Thymus (tissue), 11 donors: ENCODE measurements around the gene ZNF124. TPM values are rescaled to one million over a fixed set of nuclear protein-coding genes. Genes with fewer than 3 reads are reported as not detected.
"Not testable (repeated sequence)": the region's sequence is repeated elsewhere in the genome, so short reads cannot be mapped to it uniquely, and the experiment has no call there.

Source experiments
- DNase-seq, 9 donors: peaks; one replicate each; pipeline ENCODE4 v3.0.0-alpha.2; 2013; ENCODE audit warnings: low spot score in 9 of 9, low read depth in 6 of 9, missing footprints in 1 of 9
- H3K27ac ChIP-seq, 2 donors: one replicate each; pipeline ENCODE4 v1.5.1; 2013; ENCODE audit warnings: control low read depth in 1 of 2, low read depth in 1 of 2, low read length in 1 of 2, mild to moderate bottlenecking in 1 of 2, moderate library complexity in 1 of 2
- H3K27me3 ChIP-seq, 2 donors: one replicate each; pipeline ENCODE4 v1.5.1; 2013; ENCODE audit warnings: low read length in 1 of 2; ENCODE audit not compliant: control insufficient read depth in 2 of 2, insufficient read depth in 1 of 2
- H3K36me3 ChIP-seq, 2 donors: one replicate each; pipeline ENCODE4 v1.5.1; 2013; ENCODE audit warnings: low read length in 1 of 2, mild to moderate bottlenecking in 1 of 2, moderate library complexity in 1 of 2; ENCODE audit not compliant: control insufficient read depth in 2 of 2, insufficient read depth in 2 of 2
- H3K4me1 ChIP-seq, 2 donors: one replicate each; pipeline ENCODE4 v1.5.1; 2013; ENCODE audit warnings: low read length in 2 of 2; ENCODE audit not compliant: control insufficient read depth in 2 of 2, insufficient read depth in 2 of 2
- H3K4me3 ChIP-seq, 2 donors: one replicate each; pipeline ENCODE4 v1.5.1; 2013; ENCODE audit warnings: low read length in 2 of 2, control low read depth in 1 of 2, mild to moderate bottlenecking in 1 of 2
- H3K9me3 ChIP-seq, 2 donors: one replicate each; pipeline ENCODE4 v1.5.1; 2013; ENCODE audit warnings: low read length in 1 of 2, mild to moderate bottlenecking in 1 of 2; ENCODE audit not compliant: control insufficient read depth in 2 of 2, insufficient read depth in 1 of 2
- WGBS: extraction: QIAGEN DNeasy Blood & Tissue Kit; methylation state at CpG from one replicate; pipeline ENCODE4 v1.1.7; 2013; 5-methylcytosine and 5-hydroxymethylcytosine counted together
- polyA plus RNA-seq: library from polyadenylated mRNA; stranded (reverse); fragments of 200-250 nt; gene quantifications from one replicate; pipeline ENCODE4 v1.2.3, GENCODE V29; 2013
- total RNA-seq: library from RNA; stranded (reverse); fragments of 120-200 nt; gene quantifications from one replicate; pipeline ENCODE4 v1.2.4, GENCODE V29; 2013
- donor health status: healthy.

Gene ZNF124
- total and polyA plus RNA-seq, 2 donors, result 3.8 to 74.8 TPM

- WGBS, result 97% methylated on average over 7 of the region's 7 CpGs
- no peak for DNase-seq
- peaks cover 6 to 40% of the 10 kb centered on the region in 2 donors for H3K9me3 ChIP-seq
- no peaks in the 10 kb centered on the region for H3K36me3 ChIP-seq
- no peaks in the 10 kb centered on the region for H3K4me1 ChIP-seq
- no peaks in the 10 kb centered on the region for H3K27me3 ChIP-seq
- H3K27ac ChIP-seq, result no peak overlapping the region
- no peak overlapping the region for H3K4me3 ChIP-seq
These were observed 11.2 kb upstream of the ZNF124 start for GRCh38 chr1:247182994-247183393.

- Histone ChIP-seq H3K27ac (no peak overlapping the region), H3K36me3 (no peaks in the 10 kb centered on the region), H3K9me3 (peaks cover 6 to 40% of the 10 kb centered on the region in 2 donors), H3K4me3 (no peak overlapping the region), H3K4me1 (no peaks in the 10 kb centered on the region), H3K27me3 (no peaks in the 10 kb centered on the region)
- DNase-seq, result no peak
- 97% methylated on average over 5 of the region's 5 CpGs for WGBS
These were observed 8.8 kb upstream of the ZNF124 start for GRCh38 chr1:247180581-247180980.

DNA sequence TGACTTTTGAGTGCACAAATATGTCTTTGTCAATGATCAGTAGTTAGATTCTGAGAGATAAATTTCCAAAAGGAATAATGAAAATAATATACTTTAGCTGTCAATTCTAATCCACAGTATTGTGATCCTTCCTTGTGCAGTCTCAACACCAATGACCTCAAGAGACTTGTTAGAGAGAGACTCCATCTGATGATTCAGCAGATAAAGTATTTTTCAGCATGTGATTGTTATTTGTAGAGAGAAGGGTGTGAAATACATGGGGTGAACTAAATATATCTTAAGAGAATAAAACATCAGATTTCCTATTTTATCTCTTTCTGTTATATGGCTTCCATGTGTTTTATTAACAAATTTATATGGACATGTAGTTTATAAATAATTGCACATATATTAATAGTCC, 5.9 kb upstream of the ZNF124 start:
- Histone ChIP-seq H3K4me1 (peaks cover 0 to 3% of the 10 kb centered on the region in 2 donors), H3K36me3 (no peaks in the 10 kb centered on the region), H3K9me3 (peaks cover 0 to 14% of the 10 kb centered on the region in 2 donors), H3K27me3 (no peaks in the 10 kb centered on the region), H3K4me3 (no peak overlapping the region), H3K27ac (no peak overlapping the region)
- no peak for DNase-seq

- no peaks in the 10 kb centered on the region for H3K27me3 ChIP-seq
These were observed 3.6 kb upstream of the ZNF124 start for GRCh38 chr1:247175458-247175857.

DNA sequence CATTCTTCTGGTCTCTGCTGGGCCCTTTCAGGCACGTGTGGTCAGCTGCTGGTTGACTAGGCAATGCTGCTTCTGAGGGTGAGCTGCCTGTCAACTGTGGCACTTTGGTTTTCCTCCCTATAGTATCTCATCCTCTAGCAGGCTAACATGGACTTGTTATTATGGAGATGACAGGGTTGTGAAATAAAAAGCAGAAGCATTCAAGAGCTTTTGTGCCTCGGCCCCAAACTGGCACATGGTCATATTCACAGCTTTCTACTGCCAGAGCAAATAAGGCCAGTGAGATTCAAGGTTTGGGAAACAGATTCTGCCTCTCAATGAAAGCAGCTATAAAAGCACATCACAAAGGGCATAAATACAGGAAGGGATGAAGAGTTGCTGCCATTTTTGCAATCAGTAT, 1.6 kb upstream of the ZNF124 start:
- Histone ChIP-seq H3K27me3 (no peaks in the 10 kb centered on the region), H3K36me3 (peaks cover 0 to 4% of the 10 kb centered on the region in 2 donors), H3K27ac (no peak overlapping the region), H3K4me1 (peaks cover 0 to 9% of the 10 kb centered on the region in 2 donors), H3K9me3 (peaks cover 1 to 6% of the 10 kb centered on the region in 2 donors), H3K4me3 (no peak overlapping the region)
- DNase-seq, result no peak
- 54% methylated on average over 2 of the region's 2 CpGs for WGBS

More at GRCh38 chr1:247175458-247175857, 3.6 kb upstream of the ZNF124 start:
- Histone ChIP-seq H3K9me3 (peaks cover 0 to 10% of the 10 kb centered on the region in 2 donors), H3K4me1 (peaks cover 0 to 9% of the 10 kb centered on the region in 2 donors), H3K27ac (no peak overlapping the region), H3K36me3 (no peaks in the 10 kb centered on the region), H3K4me3 (no peak overlapping the region)
- no peak for DNase-seq
- 97% methylated on average over 5 of the region's 5 CpGs for WGBS

DNA sequence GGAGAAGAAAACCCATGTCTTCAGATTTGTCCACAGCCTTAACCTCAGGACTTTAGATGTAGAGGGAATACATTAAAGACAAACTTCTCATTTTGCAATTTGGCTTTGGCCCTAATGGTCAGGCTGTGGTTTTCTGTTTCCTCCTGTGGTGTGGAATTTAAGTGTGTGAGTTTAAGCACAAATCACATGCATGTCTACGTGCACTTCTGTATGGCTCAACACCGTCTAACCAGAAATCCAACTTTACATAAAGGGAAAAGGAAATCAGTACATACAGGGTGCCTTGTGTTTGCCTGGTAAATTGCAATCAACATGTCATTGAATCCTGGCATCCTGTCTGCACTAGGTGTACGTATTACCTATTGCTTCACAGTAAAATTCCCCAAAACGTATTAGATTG, 1.2 kb upstream of the ZNF124 start:
- DNase-seq, result no peak
- Histone ChIP-seq H3K9me3 (peaks cover 1 to 6% of the 10 kb centered on the region in 2 donors), H3K27ac (no peak overlapping the region), H3K4me3 (no peak overlapping the region), H3K36me3 (peaks cover 0 to 4% of the 10 kb centered on the region in 2 donors), H3K27me3 (no peaks in the 10 kb centered on the region), H3K4me1 (peaks cover 0 to 9% of the 10 kb centered on the region in 2 donors)
- 62% methylated on average over 4 of the region's 4 CpGs for WGBS

DNA sequence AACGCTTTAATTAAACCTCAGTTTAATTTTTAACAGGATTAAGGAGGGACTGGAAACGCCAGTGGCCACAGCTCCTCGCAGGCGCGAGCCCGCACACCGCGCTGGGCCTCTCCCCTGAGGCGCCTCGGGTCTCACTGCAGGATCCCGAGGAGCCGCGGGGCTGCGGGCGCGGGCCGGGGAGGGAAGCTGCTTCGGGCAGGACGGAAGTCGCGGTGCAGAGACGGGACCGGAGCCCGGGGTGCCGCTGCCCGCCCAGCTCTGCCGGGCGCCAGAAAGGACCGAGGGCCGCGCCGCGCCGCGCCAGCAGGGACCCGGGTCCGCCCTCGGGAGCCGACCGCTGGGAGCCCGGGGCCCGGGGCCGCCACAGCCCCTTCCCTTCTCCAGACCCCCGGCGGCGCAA, 377 bp downstream of the ZNF124 start:
- H3K36me3 ChIP-seq, H3K4me1 ChIP-seq, H3K9me3 ChIP-seq, H3K27me3 ChIP-seq, H3K27ac ChIP-seq, H3K4me3 ChIP-seq, DNase-seq: not testable (repeated sequence)
- no CpG with 5 or more reads among the region's 46 CpGs for WGBS

- Histone ChIP-seq H3K27ac (no peak overlapping the region), H3K4me1 (no peaks in the 10 kb centered on the region), H3K4me3 (no peak overlapping the region), H3K36me3 (peaks cover 6 to 7% of the 10 kb centered on the region in 2 donors), H3K27me3 (no peaks in the 10 kb centered on the region), H3K9me3 (peaks cover 1 to 9% of the 10 kb centered on the region in 2 donors)
- 97% methylated on average over 4 of the region's 4 CpGs for WGBS
- DNase-seq, result no peak
These were observed 6.1 kb downstream of the ZNF124 start for GRCh38 chr1:247165674-247166073.

DNA sequence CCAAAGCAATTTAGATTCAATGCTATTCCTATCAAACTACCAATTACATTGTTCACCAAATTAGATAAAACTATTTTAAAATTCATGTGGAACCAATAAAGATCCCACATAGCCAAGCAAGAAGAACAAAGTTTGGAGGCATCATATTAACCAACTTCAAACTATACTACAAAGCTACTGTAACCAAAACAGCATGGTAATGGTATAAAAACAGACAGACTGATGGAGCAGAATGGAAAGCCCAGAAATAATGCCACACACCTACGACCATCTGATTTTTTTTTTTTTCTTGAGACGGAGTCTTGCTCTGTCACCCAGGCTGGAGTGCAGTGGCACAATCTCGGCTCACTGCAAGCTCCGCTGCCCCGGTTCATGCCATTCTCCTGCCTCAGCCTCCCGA, 7.1 kb downstream of the ZNF124 start:
- 97% methylated on average over 6 of the region's 6 CpGs for WGBS
- DNase-seq, result no peak

GRCh38 chr1:247156787-247157232, 15.0 kb downstream of the ZNF124 start:
- Histone ChIP-seq H3K27me3 (no peaks in the 10 kb centered on the region), H3K27ac (no peak overlapping the region), H3K9me3 (peaks cover 12 to 39% of the 10 kb centered on the region in 2 donors), H3K36me3 (peaks cover 38 to 62% of the 10 kb centered on the region in 2 donors), H3K4me1 (no peaks in the 10 kb centered on the region), H3K4me3 (no peak overlapping the region)
- 99% methylated on average over 6 of the region's 6 CpGs for WGBS
- DNase-seq, result peak in 1 of 9 donors; percentile 24

More for the DNA sequence above, 7.1 kb downstream of the ZNF124 start:
- Histone ChIP-seq H3K9me3 (peaks cover 1 to 16% of the 10 kb centered on the region in 2 donors), H3K4me3 (no peak overlapping the region), H3K4me1 (no peaks in the 10 kb centered on the region), H3K36me3 (peaks cover 7 to 10% of the 10 kb centered on the region in 2 donors), H3K27ac (no peak overlapping the region), H3K27me3 (no peaks in the 10 kb centered on the region)
